ENCODE results near the gene KCNN1. TPM values are rescaled to one million over a fixed set of nuclear protein-coding genes. Genes with fewer than 3 reads are reported as not detected.

Gene KCNN1
- polyA plus RNA-seq, 1 donor from 2014 or later: 9.9 TPM

DNA sequence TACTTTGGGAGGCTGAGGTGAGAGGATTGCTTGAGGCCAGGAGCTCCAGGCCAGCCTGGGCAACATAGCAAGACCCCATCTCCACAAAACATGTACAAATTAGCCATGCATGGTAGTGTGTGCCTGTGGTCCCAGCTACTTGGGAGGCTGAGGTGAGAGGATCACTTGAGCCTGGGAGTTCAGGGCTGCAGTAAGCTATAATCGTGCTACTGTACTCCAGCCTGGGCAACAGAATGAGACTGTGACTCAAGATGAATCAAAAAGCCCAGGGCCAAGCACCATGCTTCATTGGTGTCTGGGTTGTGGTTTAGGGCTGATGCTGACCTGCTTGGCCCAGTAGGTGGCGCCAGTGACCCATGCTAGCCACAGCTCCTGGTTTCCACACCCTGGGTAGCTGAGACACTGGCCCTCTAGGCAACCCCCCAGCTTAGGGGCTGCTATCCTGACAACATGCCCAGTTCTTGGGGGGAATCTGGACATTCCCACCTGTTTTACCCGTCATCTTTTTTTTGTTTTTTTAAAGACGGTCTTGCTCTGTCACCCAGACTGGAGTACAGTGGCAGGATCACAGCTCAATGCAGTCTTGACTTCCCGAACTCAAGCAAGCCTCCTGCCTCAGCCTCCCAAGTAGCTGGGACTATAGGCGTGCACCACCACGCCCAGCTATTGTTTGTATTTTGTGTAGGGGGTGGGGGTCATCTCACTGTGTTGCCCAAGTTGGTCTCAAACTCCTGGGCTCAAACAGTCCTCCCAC lies 28.6 kb upstream of the KCNN1 start:
- Histone ChIP-seq H4K20me1 (ENCODE audit: insufficient read depth) (no peaks in the 10 kb centered on the region), H3F3A (ENCODE audit: insufficient read depth, low read length, poor library complexity, severe bottlenecking) (no peaks in the 10 kb centered on the region), H3K9ac (ENCODE audit: low read length) (no peak overlapping the region), H3K27me3 (ENCODE audit: insufficient read depth, low read depth, low read length) (no peaks in the 10 kb centered on the region), H3K79me2 (replicated peaks; ENCODE audit: insufficient read depth, low read length) (peaks cover 6% of the 10 kb centered on the region), H2AFZ (ENCODE audit: low read depth, low read length) (no peak overlapping the region), H3K9me2 (ENCODE audit: insufficient read depth, low read length) (no peaks in the 10 kb centered on the region), H3K27ac (ENCODE audit: low read length) (no peak overlapping the region), H3K36me3 (ENCODE audit: insufficient read depth, low read length) (no peaks in the 10 kb centered on the region), H3K4me3 (ENCODE audit: low read length) (no peak overlapping the region), H3K9me3 (ENCODE audit: low read length) (no peaks in the 10 kb centered on the region), H3K4me2 (ENCODE audit: low read length) (no peak overlapping the region)
- TF ChIP-seq, protein P1, sequence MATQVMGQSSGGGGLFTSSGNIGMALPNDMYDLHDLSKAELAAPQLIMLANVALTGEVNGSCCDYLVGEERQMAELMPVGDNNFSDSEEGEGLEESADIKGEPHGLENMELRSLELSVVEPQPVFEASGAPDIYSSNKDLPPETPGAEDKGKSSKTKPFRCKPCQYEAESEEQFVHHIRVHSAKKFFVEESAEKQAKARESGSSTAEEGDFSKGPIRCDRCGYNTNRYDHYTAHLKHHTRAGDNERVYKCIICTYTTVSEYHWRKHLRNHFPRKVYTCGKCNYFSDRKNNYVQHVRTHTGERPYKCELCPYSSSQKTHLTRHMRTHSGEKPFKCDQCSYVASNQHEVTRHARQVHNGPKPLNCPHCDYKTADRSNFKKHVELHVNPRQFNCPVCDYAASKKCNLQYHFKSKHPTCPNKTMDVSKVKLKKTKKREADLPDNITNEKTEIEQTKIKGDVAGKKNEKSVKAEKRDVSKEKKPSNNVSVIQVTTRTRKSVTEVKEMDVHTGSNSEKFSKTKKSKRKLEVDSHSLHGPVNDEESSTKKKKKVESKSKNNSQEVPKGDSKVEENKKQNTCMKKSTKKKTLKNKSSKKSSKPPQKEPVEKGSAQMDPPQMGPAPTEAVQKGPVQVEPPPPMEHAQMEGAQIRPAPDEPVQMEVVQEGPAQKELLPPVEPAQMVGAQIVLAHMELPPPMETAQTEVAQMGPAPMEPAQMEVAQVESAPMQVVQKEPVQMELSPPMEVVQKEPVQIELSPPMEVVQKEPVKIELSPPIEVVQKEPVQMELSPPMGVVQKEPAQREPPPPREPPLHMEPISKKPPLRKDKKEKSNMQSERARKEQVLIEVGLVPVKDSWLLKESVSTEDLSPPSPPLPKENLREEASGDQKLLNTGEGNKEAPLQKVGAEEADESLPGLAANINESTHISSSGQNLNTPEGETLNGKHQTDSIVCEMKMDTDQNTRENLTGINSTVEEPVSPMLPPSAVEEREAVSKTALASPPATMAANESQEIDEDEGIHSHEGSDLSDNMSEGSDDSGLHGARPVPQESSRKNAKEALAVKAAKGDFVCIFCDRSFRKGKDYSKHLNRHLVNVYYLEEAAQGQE (IDR thresholded peaks at IDR 0.05; ENCODE audit: borderline replicate concordance): no peak
- TF ChIP-seq RAD21 (conservative IDR thresholded peaks at IDR 0.05): peak; percentile 97
- TF ChIP-seq TAF1 (IDR thresholded peaks at IDR 0.05; ENCODE audit: low read depth): no peak
- TF ChIP-seq POLR2AphosphoS5 (IDR thresholded peaks at IDR 0.05): no peak
- TF ChIP-seq, protein P2, sequence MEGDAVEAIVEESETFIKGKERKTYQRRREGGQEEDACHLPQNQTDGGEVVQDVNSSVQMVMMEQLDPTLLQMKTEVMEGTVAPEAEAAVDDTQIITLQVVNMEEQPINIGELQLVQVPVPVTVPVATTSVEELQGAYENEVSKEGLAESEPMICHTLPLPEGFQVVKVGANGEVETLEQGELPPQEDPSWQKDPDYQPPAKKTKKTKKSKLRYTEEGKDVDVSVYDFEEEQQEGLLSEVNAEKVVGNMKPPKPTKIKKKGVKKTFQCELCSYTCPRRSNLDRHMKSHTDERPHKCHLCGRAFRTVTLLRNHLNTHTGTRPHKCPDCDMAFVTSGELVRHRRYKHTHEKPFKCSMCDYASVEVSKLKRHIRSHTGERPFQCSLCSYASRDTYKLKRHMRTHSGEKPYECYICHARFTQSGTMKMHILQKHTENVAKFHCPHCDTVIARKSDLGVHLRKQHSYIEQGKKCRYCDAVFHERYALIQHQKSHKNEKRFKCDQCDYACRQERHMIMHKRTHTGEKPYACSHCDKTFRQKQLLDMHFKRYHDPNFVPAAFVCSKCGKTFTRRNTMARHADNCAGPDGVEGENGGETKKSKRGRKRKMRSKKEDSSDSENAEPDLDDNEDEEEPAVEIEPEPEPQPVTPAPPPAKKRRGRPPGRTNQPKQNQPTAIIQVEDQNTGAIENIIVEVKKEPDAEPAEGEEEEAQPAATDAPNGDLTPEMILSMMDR (IDR thresholded peaks at IDR 0.05; ENCODE audit: poor library complexity, severe bottlenecking): peak; percentile 97
- TF ChIP-seq SMC3 (conservative IDR thresholded peaks at IDR 0.05; ENCODE audit: poor library complexity): peak; percentile 96
- no peak for TF ChIP-seq EZH2 (IDR thresholded peaks at IDR 0.05; ENCODE audit: borderline replicate concordance, insufficient read depth, low read length, poor library complexity, severe bottlenecking)

DNA sequence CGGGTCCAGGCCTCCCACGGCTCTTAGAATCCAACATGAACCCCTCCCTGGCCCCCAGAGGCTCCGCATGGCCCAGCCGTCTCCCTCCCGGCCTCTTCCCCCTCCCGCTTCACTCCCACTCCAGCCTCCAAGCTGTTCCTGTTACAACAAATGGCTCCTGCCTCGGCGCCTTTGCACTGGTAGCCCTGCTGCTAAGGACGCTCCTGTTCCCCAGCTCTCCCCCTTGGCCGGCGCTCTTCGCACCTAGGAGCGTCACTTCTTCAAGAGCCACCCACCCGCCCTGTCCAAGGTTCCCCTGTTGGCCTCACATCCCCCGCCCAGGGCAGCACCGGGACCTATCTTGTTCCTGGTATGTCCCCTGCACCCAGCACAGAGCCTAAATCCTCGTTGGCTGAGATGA lies 24.7 kb upstream of the KCNN1 start:
- no peaks in the 10 kb centered on the region for H3K27me3 ChIP-seq (ENCODE audit: insufficient read depth, low read depth, low read length)
- no peaks in the 10 kb centered on the region for H4K20me1 ChIP-seq (ENCODE audit: insufficient read depth)
- H3K9ac ChIP-seq (ENCODE audit: low read length): no peak overlapping the region
- H3K9me2 ChIP-seq (ENCODE audit: insufficient read depth, low read length): no peaks in the 10 kb centered on the region
- H3K36me3 ChIP-seq (ENCODE audit: insufficient read depth, low read length): no peaks in the 10 kb centered on the region
- H2AFZ ChIP-seq (ENCODE audit: low read depth, low read length): no peak overlapping the region
- H3K4me3 ChIP-seq (ENCODE audit: low read length): no peak overlapping the region
- no peak overlapping the region for H3K4me2 ChIP-seq (ENCODE audit: low read length)
- H3K27ac ChIP-seq (ENCODE audit: low read length): no peak overlapping the region
- H3K79me2 ChIP-seq (replicated peaks; ENCODE audit: insufficient read depth, low read length): no peaks in the 10 kb centered on the region
- no peaks in the 10 kb centered on the region for H3F3A ChIP-seq (ENCODE audit: insufficient read depth, low read length, poor library complexity, severe bottlenecking)
- TF ChIP-seq, protein P2 (IDR thresholded peaks at IDR 0.05; ENCODE audit: poor library complexity, severe bottlenecking): no peak
- no peak for TF ChIP-seq POLR2AphosphoS5 (IDR thresholded peaks at IDR 0.05)
- TF ChIP-seq MXI1 (conservative IDR thresholded peaks at IDR 0.05; ENCODE audit: poor library complexity, severe bottlenecking): no peak
- TF ChIP-seq TAF1 (IDR thresholded peaks at IDR 0.05; ENCODE audit: low read depth): no peak
- TF ChIP-seq EZH2 (IDR thresholded peaks at IDR 0.05; ENCODE audit: borderline replicate concordance, insufficient read depth, low read length, poor library complexity, severe bottlenecking): no peak
- no peak for TF ChIP-seq SMC3 (conservative IDR thresholded peaks at IDR 0.05; ENCODE audit: poor library complexity)
- no peak for TF ChIP-seq RAD21 (conservative IDR thresholded peaks at IDR 0.05)
- TF ChIP-seq EP300 (conservative IDR thresholded peaks at IDR 0.05; ENCODE audit: poor library complexity, severe bottlenecking): no peak
- TF ChIP-seq, protein P1 (IDR thresholded peaks at IDR 0.05; ENCODE audit: borderline replicate concordance): no peak
- H3K9me3 ChIP-seq (ENCODE audit: low read length): no peaks in the 10 kb centered on the region

Data from neural cell (in vitro differentiated cells).